ENCODE results near the gene CCDC74A.
"Not testable (repeated sequence)": the region's sequence is repeated elsewhere in the genome, so short reads cannot be mapped to it uniquely, and the experiment has no call there.

Gene CCDC74A

GRCh38 chr2:131503587-131503986 lies 24.1 kb upstream of the CCDC74A start:
- DNase-seq: not testable (repeated sequence)

- DNase-seq: not testable (repeated sequence)
These were observed 23.5 kb upstream of the CCDC74A start for GRCh38 chr2:131504082-131504750.

DNA sequence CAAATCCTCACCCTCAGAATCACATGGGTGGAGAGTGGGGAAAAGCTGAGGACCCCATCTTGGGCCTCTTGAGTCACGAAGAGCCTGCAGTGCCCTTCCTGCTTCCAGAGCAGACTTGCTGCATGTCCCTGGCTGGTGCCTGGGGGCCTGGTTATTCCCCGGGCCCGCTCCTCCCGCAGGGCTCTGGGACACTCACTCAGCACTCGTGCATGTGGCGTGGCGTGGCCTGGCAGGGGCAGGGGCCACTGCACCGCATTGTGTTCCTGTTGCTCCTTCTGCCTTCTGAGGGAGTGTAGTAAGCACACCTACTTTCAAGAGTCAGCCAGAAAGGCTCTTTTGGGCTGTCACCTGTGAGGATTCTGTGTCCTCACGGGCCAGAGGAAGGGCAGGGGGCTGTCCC lies 18.1 kb upstream of the CCDC74A start:
- DNase-seq: no peak

DNA sequence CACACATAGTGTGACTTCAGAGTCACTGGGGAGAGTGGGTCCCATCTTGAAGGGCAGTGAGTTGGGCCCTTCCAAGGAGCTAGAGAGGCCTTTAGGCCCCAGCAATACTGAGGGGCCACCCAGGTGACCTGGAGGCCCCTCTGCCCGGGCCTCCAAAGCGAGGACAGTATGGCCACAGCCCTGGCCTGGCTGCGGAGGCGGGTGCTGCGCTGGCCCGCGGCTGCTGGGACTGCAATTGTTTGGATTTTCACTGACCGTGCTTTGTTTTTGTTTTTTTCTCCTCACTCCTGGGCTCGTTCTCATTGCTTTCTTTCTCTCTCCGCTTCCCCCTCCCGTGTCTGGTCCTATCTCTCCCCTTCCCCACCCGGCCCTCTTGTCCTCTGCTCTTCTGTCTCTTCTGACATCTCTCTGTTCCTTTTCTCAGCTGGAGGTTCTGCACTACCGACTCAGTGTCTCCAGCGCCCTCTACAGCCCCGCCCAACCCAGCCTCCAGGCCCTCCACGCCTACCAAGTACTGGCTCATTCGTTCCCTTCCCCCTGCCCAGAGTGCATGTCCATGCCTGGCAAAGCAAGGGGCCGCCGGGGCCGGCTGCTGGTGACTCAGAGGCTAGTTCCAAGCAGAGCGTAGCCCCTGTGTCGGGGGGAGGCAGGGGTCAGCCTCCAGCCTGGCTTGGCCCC lies 16.3 kb upstream of the CCDC74A start:
- not testable (repeated sequence) for DNase-seq

GRCh38 chr2:131511969-131512870 lies 15.5 kb upstream of the CCDC74A start:
- DNase-seq: not testable (repeated sequence)

- not testable (repeated sequence) for DNase-seq
These were observed 13.1 kb upstream of the CCDC74A start for GRCh38 chr2:131514408-131515166.

GRCh38 chr2:131515235-131515634 lies 12.5 kb upstream of the CCDC74A start:
- not testable (repeated sequence) for DNase-seq

DNA sequence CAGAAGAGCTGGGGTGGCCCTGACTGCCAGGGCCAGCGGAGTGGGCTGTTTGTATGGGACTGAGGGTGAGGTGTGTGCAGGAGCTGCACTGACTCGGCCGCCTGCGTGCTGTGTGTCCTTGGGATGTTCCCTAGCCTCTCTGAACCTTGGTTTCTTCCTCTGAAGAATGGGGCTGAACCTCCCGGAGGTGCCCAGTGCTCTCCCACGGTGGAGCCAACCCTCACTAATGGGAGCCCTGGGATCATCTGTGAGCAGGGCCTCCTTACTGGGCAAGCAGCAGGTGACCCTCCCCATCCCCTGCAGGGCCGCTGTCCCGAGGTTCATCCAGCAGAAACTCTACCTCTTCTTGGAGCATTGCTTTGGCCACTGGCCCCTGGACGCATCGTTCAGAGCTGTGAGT lies 11.7 kb upstream of the CCDC74A start:
- no peak for DNase-seq

GRCh38 chr2:131516621-131517020 lies 11.1 kb upstream of the CCDC74A start:
- DNase-seq: not testable (repeated sequence)

DNA sequence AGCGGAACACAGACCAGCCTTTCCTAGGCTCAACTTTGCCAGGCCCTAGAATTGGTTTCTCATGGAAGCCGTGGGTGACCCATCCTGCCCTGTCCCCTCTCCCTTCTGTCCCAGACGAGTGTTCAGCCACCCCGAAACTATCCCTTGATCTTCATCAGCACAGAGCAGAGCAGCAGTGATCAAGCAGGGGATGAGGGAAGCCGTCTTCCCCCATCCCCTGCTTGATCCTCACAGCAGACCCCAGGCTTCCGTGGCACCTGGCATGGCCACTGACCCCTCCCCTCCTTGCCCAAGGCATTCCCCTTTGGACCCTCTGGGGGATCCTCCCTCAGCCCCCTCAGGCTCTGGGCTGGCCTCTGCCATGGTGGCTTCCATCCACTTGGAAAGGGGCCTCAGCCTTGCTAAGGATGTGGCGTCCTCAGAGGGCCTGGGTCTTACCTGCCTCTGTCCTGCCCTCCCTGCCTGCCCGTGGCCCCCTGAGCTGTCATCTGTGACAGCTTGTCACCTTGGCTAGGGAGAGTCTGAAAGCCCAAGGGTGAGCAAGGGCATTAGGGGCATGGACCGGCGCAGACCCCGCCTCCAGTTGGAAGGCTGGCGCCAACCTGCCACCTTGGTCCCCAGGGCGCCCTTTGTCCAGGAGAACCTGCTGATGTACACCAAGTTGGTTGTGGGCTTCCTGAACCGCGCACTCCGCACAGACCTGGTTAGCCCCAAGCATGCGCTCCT lies 10.4 kb upstream of the CCDC74A start:
- no peak for DNase-seq

- not testable (repeated sequence) for DNase-seq
These were observed 9.8 kb upstream of the CCDC74A start for GRCh38 chr2:131517856-131518255.

GRCh38 chr2:131518531-131518930 lies 9.2 kb upstream of the CCDC74A start:
- not testable (repeated sequence) for DNase-seq

- DNase-seq: no peak
These were observed 8.2 kb upstream of the CCDC74A start for GRCh38 chr2:131519466-131519865.

- DNase-seq: not testable (repeated sequence)
These were observed 7.7 kb upstream of the CCDC74A start for GRCh38 chr2:131519871-131520470.

DNA sequence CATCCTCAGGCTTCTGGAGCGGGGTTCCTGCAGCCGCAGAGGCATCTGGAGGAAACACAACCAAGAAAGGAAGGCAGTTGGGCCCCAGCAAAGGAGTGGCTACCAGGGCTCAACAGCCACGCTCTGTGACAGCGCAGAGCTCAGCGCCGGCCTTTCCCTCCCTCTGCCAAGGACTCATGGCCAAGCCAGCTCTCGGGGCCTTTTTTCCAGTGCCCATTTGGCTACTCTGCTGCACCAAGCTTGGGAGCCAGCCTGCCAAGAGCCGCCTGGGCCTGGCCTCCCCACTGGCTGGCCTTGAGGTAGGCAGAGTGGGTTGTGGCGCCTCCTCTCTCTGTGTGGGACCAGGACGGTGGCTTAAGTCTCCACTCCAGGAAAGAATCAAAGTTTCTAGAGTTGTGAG lies 7.2 kb upstream of the CCDC74A start:
- DNase-seq: no peak

GRCh38 chr2:131521524-131521923 lies 6.2 kb upstream of the CCDC74A start:
- DNase-seq: not testable (repeated sequence)

- no peak for DNase-seq
These were observed 5.5 kb upstream of the CCDC74A start for GRCh38 chr2:131521961-131522781.

DNA sequence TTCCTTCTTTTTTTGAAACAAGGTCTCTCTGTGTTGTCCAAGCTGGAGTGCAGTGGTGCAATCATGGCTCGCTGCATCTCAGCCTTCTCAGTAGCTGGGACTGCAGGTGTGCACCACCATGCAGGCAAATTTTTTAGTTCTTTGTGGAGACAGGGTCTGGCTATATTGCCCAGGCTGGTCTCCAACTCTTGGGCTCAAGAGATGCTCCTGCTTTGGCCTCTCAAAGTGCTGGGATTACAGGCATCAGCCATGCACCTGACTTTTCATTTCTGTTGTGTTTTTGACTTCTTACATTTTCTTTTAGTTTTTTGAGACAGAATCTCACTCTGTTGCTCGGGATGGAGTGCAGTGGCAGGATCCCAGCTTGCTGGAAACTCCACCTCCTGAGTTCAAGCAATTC lies 2.4 kb upstream of the CCDC74A start:
- DNase-seq: not testable (repeated sequence)

DNA sequence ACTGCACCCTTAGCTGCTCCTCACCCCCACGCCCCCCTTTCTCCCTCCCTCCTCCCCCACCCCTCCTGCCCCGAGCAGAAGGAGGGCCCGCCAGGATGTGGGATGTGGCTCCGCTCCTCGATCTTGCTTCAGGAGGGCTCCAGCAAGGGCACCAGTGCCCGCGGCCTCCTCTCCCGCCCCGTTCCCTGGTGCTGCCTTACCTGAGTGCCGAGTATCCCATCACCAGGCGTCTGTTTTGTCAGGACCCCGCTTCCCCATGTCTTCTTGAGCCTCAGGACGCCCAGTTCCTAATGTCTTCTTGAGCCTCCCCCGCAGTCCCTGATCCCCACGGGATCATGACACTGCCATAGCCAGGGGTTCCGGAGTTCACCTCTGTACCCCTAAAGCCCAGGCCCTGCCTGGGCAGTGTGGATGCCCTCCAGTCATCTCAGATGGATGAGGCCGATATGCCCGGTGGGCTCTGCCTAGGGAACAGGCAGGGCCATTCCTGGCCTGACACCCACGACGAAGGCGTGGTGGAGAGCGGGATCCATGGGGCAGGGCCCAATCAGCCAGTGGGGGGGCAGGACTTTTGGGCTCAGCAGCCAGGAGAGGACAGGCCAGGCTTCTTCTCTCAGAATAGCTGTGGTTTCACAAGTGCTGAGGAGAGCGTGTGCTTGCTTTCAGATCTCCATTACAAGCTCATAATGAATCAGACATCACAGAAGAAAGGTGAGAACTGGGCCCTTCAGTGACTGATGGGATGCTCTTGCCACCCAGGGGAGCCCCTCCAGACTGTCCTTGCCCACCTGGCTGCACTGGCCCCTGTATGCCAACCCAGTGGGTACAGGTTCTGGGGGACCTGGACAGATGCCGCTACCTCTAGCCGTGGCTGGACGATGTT lies 1.5 kb downstream of the CCDC74A start:
- DNase-seq: not testable (repeated sequence)
